Stimulated activated CD4-positive, alpha-beta T cell treated with anti-CD3 and anti-CD28 coated beads, Interleukin-2, amount 100 ng/mL, for 24 hours (primary cell): Measurements from ENCODE around the gene LCORL.
"Not testable (repeated sequence)": the region's sequence is repeated elsewhere in the genome, so short reads cannot be mapped to it uniquely, and the experiment has no call there.

Experiments
- DNase-seq, 2 donors: peaks; one replicate each; pipeline ENCODE4 v3.0.0-alpha.2; 2020

LCORL gene

DNA sequence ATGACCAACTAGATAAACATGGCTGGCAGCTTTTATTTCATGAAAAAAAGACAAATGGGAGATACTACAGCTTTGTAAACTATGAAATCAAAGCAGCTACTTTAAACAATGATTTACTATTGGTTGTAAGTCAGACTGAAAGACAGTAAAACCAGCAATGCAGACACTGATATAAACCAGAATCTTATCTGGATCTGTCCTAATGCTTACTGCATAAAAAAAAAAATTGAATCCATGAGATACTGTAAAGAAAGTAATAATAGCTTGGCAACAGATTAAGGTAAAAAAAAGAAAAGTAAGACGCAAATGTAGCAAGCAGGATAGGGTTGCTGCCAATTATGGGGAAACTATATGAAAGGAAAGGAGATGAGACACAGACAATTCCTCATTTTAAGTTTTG lies 7.3 kb downstream of the LCORL start:
- DNase-seq: no peak

DNA sequence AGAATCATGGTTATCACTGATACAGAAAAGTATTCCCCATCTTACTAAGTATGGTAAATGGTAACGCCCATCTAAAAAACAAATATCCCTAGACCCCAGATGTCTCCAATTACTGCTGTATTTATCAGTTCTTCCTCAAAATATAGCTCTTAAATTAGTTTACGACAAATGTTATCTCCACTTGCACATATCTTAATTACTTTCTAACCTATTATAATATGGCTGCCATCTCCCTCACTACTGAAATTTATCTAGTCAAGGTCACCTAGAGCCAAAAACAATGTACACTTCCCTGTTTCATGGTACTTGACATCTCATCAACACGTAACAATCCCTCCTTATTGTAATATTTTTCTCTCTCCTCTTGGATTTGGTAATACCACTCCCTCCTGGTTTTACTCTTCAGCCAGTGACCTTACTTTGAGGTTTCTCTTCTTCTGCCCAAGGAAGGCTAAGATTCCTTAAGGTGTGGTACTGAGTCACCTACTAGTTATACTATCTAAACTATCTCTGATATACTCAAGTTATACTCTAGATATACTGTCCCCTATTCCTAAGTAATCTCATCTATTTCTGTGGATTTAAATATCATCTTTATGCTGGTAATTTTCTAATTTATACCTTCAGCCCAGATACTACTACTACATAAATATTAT lies 8.6 kb downstream of the LCORL start:
- DNase-seq: no peak

DNA sequence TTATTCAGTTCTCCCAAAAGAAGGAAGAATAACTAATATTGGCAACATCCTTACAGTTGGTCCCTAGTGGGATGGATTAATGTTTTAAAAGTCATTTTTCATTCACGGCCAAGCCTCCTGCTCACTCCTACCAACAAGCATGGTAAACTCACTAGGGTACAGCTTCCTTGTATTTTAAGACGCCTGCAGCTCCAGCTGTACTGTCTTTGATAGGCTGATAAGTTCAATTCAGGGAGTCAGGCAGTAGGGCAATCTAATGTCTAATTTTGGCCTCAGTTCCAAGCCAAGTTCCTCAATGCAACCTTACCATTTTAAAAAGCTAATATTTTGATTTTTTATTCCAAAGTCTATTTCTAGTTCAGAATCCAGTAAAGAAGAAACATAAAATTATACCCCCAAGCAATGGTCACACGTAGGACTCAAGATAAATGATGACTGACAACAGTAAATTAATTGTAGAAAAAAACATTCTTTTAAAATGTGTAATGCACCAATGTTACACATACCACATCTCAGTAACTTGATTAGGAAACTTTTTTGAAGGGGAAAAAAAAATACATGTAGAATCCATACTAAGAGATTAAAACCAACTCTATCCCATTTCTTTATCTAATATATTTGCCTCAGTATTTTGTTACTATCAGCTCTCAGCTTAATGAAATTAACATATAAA lies 9.3 kb downstream of the LCORL start:
- DNase-seq: no peak

DNA sequence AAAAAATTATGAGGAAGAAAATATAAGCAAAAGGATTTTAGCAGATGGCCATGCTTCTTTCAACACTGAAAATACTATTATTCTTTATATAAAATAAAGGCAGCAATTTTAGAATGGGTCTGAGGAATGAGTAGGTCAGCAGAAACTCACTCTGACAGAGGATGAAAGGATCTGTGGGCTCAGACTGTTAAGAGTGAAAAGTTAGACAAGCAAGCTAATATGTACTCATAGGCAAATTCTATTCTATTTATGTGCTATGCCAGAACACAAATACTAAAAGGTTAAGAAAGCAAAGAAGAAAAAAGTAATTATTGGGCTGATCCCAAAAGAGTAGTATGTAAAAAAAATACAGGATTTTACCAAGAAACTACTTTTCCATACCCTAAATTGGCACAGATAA lies 13.9 kb downstream of the LCORL start:
- no peak for DNase-seq

DNA sequence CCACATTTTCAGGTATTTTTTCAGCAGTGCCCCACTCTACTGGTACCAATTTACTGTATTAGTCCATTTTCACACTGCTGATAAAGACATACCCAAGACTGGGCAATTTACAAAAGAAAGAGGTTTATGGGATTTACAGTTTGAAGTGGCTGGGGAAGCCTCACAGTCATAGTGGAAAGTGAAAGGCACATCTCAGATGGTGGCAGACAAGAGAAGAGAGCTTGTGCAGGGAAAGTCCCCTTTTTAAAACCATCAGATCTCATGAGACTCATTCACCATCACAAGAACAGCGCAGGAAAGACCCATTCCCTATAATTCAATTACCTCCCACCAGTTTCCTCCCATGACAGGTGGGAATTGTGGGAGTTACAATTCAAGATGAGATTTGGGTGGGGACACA lies 15.1 kb downstream of the LCORL start:
- DNase-seq: not testable (repeated sequence)

DNA sequence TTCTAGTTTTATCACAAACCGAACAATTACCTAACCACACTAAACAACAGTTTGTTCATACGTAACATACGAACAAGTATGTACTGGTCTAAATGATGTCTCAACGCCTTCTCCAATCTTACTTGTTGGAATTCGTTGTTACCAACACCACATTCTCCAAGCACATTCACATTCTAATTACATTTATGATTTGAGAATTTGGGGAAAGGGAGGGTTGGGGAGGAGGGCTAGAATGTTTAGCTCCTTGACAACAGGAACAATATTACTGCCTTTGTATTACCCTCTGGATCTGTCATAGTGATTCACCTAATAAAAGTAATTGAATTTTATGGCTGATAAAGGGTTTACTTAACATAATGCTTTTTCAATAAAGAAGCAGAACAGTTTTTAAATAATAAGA lies 24.4 kb downstream of the LCORL start:
- no peak for DNase-seq

DNA sequence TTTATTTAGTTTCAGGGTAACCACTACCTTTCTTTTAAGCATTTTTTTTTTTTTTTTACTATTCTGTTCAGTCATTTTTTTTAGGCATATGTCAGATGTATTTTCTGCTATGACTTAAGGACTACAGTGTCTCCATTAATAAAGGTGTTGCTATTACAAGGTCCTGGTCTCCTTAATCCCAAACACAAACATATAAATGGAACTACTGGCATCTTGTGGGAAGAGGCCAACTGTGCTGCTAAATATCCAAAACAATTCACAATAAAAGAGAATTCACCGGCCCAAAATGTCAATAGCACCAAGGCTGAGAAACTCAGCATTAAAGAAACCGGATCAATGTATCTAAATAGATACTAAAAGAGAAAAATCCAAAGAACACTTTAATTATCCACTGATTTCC lies 26.4 kb downstream of the LCORL start:
- no peak for DNase-seq

DNA sequence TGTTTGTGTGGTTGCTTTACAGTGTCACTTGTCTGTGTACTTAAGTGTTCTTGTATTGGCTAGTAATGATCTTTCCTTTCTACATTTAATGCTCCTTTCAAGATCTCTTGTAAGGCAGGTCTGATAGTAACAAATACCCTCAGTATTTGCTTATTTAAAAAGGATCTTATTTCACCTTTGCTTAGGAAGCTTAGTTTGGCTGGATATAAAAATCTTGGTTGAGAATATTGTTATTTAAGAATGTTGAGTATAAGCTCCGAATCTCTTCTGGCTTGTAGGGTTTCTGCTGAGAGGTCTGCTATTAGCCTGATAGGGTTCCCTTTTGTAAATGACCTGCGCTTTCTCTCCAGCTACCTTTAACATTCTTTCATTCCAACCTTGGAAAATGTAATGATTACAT lies 35.7 kb downstream of the LCORL start:
- DNase-seq: no peak

DNA sequence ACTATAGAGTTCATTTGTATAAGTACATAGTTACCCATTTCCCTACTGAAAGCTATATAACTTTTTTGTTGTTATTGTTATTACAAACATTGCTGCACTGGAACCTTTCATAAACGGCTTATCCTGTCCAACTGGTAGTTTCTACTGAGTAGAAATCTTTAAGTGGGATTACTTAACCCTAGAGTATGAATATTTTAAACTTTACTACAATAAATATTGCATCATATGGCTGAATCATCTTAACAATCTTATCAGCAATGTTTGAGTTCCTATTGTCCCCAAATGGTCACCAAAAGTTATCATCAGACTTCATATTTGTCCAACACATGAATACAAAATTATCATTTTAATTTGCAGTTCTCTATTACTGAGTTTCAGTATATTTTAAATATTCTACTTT lies 40.5 kb downstream of the LCORL start:
- no peak for DNase-seq

DNA sequence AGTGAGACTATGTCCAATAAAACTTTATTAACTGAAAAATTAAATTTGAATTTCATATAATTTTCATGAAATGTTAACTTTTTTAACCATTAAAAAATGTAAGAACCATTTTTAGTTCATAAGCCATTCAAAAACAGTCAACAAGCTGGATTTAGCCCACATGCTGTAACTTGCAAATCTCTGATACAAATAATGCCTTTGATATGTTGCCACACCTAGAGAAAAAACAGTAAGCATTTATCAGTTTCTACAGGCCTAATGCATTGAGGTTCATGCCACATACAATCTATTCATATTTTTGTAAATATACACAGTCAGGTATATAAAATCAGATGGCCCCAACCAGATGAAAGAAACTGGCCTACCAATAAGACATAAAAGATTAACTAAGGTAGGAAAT lies 52.8 kb downstream of the LCORL start:
- no peak for DNase-seq

DNA sequence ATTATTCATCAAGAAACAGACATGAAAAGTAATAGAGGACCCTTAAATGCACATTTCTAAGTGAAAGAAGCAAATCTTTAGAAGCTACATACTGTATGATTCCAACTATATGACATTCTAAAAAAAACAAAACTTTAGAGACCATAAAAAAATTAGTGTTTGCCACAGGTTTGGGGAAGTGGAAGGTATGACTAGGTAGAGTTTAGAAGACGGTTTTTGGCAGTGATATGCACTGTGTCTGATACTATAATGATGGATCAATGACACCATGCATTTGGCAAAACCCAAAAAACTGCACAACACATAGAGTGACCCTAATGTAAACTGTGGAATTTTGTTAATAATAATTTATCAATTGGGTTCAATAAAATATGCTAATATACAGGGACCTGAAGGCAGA lies 54.5 kb downstream of the LCORL start:
- DNase-seq: no peak

DNA sequence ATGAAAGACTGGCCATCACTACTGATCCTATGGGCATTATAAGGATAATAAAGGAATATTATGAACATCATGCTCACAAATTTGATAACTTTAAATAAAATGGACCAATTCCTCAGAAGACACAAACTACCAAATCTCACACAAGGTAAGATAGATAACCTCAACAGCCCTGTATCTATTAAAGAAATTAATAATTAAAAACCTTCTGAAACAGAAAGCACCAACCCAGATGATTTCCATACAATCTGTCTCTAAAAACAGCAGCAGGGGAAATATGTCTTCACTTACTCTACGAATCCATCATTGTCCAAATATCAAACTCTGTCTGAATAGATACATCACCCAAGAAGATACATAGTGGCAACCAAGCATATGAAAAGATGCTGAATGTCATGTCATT lies 55.2 kb downstream of the LCORL start:
- DNase-seq: no peak

DNA sequence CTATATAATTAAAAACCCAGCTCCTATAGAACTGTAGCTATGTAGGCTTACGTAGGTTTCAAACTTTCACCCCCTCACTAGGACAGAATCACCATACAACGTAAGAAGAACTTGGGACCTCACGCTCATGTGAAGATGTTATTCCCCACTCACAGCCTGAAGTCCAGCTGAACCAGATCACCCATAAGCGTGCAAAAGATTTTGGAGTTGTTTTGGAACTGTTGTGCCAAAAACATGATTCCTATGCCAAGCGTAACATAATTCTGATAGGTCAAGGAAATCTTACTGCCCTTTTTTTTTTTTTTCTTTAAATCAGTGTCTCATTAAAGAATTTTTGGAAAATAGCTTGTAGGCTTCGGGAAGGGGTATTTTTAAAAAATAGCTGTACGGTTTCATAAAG lies 57.0 kb downstream of the LCORL start:
- no peak for DNase-seq

DNA sequence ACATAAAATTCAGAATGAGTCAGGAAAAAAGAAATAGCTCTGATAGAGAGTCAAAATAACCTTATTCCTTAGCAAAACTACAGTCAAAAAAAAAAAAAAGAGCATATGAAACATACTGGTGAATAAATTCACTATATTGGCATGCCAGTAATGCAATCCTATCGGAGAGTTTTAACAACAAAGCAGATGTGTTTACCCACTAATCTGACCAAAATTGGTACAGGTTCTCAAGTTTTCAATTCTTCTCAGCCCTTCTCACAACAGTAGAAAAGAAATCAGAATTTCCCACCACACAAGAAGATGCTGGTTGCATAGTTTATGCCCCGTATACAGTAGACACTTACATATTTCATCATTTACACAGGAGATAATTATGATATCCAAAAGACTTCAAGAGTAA lies 59.4 kb downstream of the LCORL start:
- no peak for DNase-seq

DNA sequence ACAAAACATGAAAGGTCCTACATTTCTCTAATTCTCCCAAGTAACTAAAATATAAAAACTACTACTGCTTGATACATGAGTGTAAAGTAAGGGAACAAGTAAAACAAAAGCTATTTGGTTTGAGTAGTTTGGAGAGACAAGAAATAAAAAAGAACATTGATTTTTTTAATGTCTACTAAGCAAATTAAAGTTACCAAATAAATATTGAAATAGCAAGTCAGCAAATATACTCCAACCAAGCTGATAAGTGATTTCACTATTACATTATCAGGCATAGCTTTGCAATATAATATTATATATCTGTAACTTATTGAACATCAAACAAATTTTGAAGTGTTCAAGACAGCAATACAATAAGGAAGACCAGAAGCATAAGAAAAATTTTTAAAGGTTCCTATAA lies 60.3 kb downstream of the LCORL start:
- no peak for DNase-seq

DNA sequence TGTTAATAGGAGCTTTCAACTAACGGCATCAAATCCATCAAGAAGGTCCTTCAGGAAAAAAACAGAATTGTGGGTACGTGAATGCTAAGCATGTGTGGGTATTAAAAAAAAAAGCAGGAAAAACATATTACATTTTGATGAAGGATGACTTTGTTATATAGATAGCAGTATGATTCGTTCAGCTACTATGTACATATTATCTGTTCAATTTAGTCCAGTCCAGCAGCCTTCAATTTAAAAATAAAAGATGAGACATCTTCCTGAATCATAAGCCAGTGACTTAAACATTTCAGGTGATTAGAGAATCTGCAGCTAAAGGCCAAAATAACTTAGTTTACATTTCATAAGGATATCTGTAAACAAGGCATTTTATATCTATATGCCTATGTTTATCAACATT lies 63.4 kb downstream of the LCORL start:
- no peak for DNase-seq

DNA sequence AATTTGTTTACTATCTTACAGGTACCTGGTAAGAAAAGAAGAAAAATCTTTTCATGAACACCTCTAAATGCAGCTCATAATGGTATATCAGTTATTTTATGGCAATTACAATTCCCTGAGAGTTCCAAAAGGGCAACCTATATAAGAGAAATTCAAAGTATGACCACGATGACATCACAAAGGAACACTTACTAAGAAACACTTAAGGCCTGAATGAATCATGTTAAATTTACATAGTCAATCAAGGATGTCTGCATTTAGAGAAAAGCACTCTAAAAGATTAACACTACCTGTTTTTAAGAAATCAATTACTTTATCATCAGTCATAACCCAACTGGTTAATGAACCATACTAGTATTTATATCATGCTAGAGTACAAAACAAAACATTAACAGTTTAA lies 63.9 kb downstream of the LCORL start:
- no peak for DNase-seq

DNA sequence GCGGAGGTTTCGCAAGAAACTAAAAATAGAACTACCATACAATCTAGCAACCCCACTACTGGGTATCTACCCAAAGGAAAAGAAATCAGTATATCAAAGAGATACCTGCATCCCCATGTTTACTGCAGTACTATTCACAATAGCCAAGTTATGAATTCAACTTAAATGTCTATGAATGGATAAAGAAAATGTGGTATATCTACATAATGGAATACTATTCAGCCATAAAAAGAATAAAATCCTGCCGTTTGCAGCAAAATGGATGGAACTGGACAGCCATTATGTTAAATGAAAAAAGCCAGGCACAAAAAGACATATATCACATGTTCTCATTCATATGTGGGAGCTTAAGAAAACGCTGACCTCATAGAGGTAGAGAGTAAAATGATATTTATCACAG lies 65.3 kb downstream of the LCORL start:
- no peak for DNase-seq

DNA sequence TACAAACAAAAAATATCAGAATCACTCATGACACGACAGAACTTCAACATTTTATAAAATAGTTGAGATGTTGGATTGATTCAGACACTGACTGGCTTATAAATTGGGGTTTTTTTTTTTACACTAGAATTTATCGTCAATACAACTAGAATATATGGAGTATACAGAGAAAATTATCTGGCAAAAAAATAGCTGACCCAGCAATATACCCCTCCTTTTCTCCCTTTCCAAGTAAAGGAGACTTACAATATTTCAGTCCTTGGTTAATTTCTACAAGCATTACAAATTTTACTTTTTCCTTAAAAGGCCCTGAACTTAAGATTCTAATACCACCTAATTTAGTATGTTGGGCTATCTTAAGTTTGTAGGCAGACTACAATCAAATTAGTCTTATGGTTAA lies 76.3 kb downstream of the LCORL start:
- DNase-seq: no peak

DNA sequence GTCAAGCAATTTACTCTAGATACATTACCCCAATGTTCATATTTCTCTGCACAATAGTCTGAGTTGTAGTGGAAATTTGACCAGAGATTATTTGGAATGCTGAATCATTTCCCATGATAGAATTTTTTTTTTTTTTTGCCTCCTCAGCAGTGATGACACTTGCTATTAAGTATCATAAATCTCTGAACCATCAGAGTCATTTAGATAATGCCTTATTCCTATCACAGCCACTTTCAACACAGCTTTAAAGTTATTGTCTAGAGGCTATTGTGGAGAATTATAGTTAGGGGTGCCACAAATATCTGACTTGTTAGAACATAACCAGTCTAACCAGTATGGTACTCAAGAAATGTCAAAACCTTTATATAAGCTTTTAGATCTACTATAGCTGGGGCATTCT lies 79.8 kb downstream of the LCORL start:
- no peak for DNase-seq

DNA sequence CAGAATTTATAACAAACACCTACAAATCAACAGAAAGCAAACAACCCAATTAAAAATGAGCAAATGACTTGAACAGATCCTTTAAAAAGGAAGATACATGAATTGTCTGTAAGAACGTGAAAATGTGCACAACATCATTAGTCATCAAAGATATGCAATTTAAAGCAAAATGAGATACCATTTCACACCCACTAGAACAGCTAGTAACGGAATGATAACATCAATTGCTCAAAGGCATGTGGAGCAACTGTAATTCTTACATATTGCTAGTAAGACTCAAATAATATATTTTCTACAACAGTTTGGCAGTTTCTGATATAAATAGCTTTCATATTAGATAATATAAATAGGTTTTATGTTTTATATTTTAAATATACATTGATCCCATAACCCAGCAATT lies 82.5 kb downstream of the LCORL start:
- no peak for DNase-seq

DNA sequence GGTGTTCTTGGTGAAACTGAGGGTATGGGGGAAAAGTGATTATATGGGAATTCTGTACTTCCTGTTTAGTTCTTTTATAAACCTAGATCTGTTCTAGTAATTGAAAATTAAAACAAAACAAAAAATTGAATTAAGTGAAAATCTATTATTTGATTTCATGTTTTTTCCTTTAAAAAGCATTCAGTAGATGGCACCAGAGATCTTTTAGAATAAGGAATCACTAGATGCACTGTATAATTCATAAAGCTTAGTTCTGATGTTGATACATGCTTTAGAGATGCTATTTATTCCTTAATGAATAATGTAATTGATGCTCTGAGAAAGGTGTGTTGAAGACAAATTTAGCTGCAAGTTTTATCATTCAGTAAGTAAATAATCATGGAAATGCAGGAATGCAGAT lies 87.3 kb downstream of the LCORL start:
- DNase-seq: no peak

DNA sequence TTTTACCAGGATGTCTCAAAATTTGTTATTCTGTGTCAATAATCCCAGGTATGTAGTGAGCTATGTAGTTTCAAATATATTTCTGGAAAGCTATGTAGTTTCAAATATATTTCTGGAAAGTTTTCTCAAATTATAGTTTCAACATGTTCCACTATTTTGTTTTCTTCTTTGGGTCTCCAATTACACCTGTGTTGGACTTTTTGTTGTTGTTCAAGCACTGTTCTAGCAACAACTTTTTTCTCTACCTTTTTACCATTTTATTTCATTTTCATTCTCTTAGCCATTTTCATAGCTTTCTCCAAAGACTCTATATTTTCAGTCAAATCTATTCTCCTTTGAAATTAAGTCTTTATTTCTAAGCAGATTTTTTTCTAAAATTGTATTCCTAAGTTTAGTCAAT lies 88.4 kb downstream of the LCORL start:
- no peak for DNase-seq

DNA sequence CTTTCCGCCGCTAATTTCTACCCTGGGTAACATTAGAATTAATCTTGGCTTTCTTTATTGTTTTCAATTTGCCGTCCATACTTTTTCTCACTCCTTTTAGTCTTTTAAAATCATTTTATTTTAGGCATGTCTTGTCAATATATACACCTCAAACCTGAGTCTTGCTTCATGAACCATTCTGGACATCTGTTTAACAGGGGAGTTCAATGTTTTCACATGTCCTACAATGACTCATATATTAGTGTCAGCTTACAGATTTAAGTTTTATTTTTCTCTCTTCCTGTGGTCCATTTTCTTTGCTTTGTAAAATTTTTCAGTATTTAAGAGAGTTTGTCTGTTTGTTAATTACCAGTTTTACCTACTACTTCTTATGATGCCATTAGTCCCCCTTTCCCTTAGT lies 89.5 kb downstream of the LCORL start:
- DNase-seq: no peak

DNA sequence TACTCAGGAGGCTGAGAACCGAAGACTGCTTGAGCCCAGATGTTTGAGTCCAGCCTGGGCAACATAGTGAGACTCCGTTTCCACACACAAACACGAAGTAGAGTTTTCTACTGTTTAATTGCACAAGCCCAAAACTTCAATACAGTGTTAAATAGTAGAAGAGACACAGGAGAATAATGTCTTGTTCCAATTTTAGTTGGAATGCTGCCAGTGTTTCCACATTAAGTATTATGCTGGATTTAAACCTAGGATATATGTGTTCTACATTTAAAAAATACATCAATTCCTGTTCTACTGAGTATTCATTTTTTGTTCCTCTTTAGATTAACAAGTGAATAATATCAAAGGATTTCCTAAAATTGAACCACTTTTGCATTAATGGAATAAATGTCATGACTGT lies 91.3 kb downstream of the LCORL start:
- DNase-seq: no peak
